H1 (cell line): Measurements from ENCODE around the gene TXLNG. TPM values are rescaled to one million over a fixed set of nuclear protein-coding genes. Genes with fewer than 3 reads are reported as not detected.

ENCODE experiments used
- EP300 ChIP-seq, 2 experiments: IDR thresholded peaks; 1 replicate in 1 of 2; 2 replicates in 1 of 2; pipeline ENCODE4 v1.6.1; 2011 to 2012; ENCODE audit warnings: low read depth in 2 of 2, low read length in 2 of 2, mild to moderate bottlenecking in 2 of 2, borderline replicate concordance in 1 of 2, inconsistent platforms in 1 of 2, moderate library complexity in 1 of 2
- SP4 ChIP-seq: IDR thresholded peaks from 2 replicates; pipeline ENCODE4 v1.6.1; 2012; ENCODE audit warnings: low read length, inconsistent platforms
- polyA plus RNA-seq, 7 experiments: library from polyadenylated mRNA; depleted of rRNA in 3 of 7; stranded (reverse) in 5 of 7; unstranded in 2 of 7; fragments of >200 nt in 5 of 7; fragments of 200-250 nt in 2 of 7; gene quantifications; 1 replicate in 5 of 7; 2 replicates in 1 of 7; 4 replicates in 1 of 7; pipeline versions ENCODE4 v1.2.1 to v1.2.3, GENCODE V29; 2011 to 2013; ENCODE audit warnings: missing spikeins in 2 of 7, mixed read lengths in 2 of 7
- total RNA-seq: library from RNA; stranded (reverse); fragmentation: NEBNext Ultra II Directional; extraction: Animal tissue kit (Norgen Biotek cat#: 25700); gene quantifications from 2 replicates; pipeline ENCODE4 v1.2.1, GENCODE V29; 2021
- TF ChIP-seq, protein P1 (sequence below): IDR thresholded peaks from 2 replicates; pipeline ENCODE4 v1.6.1; 2012; ENCODE audit warnings: low read length, inconsistent platforms

The TXLNG gene
- total and polyA plus RNA-seq, 2 of the 8 experiments (the other 6 are each of a cell fraction or from before 2014, with no cell fraction given) = 32.9 to 42.9 TPM

DNA sequence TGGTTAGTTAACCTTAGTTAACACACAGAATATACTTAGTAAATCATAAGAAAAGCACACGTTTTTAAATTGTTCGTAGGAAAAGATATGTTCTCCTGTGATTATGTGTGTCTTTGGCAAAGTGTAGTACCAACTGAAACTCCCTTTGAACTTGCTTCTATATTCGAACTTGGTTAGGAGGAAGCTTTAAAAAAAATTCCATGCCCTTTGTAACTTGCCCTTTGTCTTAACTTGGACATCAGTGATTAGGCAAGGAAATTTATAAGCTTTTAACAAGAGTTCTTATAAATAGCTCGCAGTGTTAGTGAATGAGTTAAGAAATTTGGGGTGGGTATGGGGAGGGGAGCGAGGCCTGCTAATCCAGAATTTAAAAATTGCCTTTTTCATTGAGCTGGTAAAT lies 33.4 kb downstream of the TXLNG start (continued):
- no peak for TF ChIP-seq EP300 (IDR thresholded peaks at IDR 0.05; ENCODE audit: borderline replicate concordance in 1 of 2, low read depth in 2 of 2, low read length in 2 of 2)
- TF ChIP-seq SP4 = no peak
- TF ChIP-seq, protein P1, sequence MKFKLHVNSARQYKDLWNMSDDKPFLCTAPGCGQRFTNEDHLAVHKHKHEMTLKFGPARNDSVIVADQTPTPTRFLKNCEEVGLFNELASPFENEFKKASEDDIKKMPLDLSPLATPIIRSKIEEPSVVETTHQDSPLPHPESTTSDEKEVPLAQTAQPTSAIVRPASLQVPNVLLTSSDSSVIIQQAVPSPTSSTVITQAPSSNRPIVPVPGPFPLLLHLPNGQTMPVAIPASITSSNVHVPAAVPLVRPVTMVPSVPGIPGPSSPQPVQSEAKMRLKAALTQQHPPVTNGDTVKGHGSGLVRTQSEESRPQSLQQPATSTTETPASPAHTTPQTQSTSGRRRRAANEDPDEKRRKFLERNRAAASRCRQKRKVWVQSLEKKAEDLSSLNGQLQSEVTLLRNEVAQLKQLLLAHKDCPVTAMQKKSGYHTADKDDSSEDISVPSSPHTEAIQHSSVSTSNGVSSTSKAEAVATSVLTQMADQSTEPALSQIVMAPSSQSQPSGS = no peak
